Erythroblast (primary cell): ENCODE data around the gene TMEM273.
"Not testable (repeated sequence)": the region's sequence is repeated elsewhere in the genome, so short reads cannot be mapped to it uniquely, and the experiment has no call there.

Experiments
- DNase-seq, 2 experiments: peaks; one replicate each; lab custom pipeline; 2025; lab: John Stamatoyannopoulos, UW
- GATA1 ChIP-seq: IDR thresholded peaks from 2 replicates; pipeline ENCODE4 v1.6.1; 2011; ENCODE audit warnings: low read depth, mild to moderate bottlenecking, control low read depth, low read length, moderate library complexity
- POLR2A ChIP-seq: IDR thresholded peaks from 2 replicates; pipeline ENCODE4 v1.6.1; 2011; ENCODE audit warnings: mild to moderate bottlenecking, low read length

TMEM273 gene

GRCh38 chr10:49218480-49218879, 30.3 kb upstream of the TMEM273 start:
- TF ChIP-seq GATA1: no peak
- TF ChIP-seq POLR2A: no peak
- DNase-seq: no peak

GRCh38 chr10:49217645-49218044, 29.5 kb upstream of the TMEM273 start:
- TF ChIP-seq GATA1 (no peak), POLR2A (no peak)
- DNase-seq: no peak

- no peak for TF ChIP-seq GATA1
- no peak for TF ChIP-seq POLR2A
- no peak for DNase-seq
Measured at GRCh38 chr10:49213211-49213610, 25.0 kb upstream of the TMEM273 start.

GRCh38 chr10:49212783-49213182, 24.6 kb upstream of the TMEM273 start:
- DNase-seq: no peak
- TF ChIP-seq POLR2A: no peak
- TF ChIP-seq GATA1: no peak

GRCh38 chr10:49212076-49212475, 23.9 kb upstream of the TMEM273 start:
- TF ChIP-seq GATA1 (no peak), POLR2A (no peak)
- no peak for DNase-seq

GRCh38 chr10:49208996-49209395, 20.8 kb upstream of the TMEM273 start:
- TF ChIP-seq GATA1: no peak
- TF ChIP-seq POLR2A: no peak
- no peak for DNase-seq

GRCh38 chr10:49207936-49208487, 19.8 kb upstream of the TMEM273 start:
- no peak for TF ChIP-seq GATA1
- no peak for TF ChIP-seq POLR2A
- DNase-seq: no peak

GRCh38 chr10:49207113-49207512, 18.9 kb upstream of the TMEM273 start:
- TF ChIP-seq POLR2A: no peak
- no peak for TF ChIP-seq GATA1
- DNase-seq: no peak

- DNase-seq: no peak
- TF ChIP-seq POLR2A (no peak), GATA1 (no peak)
Measured at GRCh38 chr10:49205206-49205605, 17.0 kb upstream of the TMEM273 start.

- no peak for DNase-seq
- TF ChIP-seq POLR2A (no peak), GATA1 (no peak)
Measured at GRCh38 chr10:49204119-49204518, 15.9 kb upstream of the TMEM273 start.

- TF ChIP-seq POLR2A (no peak), GATA1 (no peak)
- DNase-seq: no peak
Measured at GRCh38 chr10:49202266-49202665, 14.1 kb upstream of the TMEM273 start.

GRCh38 chr10:49200854-49201253, 12.7 kb upstream of the TMEM273 start:
- TF ChIP-seq POLR2A: no peak
- no peak for TF ChIP-seq GATA1
- DNase-seq: no peak

GRCh38 chr10:49197171-49197570, 9.0 kb upstream of the TMEM273 start:
- TF ChIP-seq POLR2A (no peak), GATA1 (no peak)
- no peak for DNase-seq

GRCh38 chr10:49195864-49196263, 7.7 kb upstream of the TMEM273 start:
- not testable (repeated sequence) for DNase-seq

- no peak for DNase-seq
- no peak for TF ChIP-seq GATA1
- no peak for TF ChIP-seq POLR2A
Measured at GRCh38 chr10:49194212-49194920, 6.2 kb upstream of the TMEM273 start.

GRCh38 chr10:49191349-49191748, 3.2 kb upstream of the TMEM273 start:
- DNase-seq: no peak
- TF ChIP-seq GATA1: no peak
- no peak for TF ChIP-seq POLR2A
